ENCODE data around the gene PGM2L1. TPM values are rescaled to one million over a fixed set of nuclear protein-coding genes. Genes with fewer than 3 reads are reported as not detected.

The PGM2L1 gene
- total RNA-seq, 1 experiment from 2014 or later: 33.1 TPM

GRCh38 chr11:74412321-74412720 lies 14.1 kb upstream of the PGM2L1 start:
- no TSS peak for BruUV-seq (replicated peaks)
- Histone ChIP-seq H3K27ac (ENCODE audit: low read length) (no peak overlapping the region), H3K4me3 (ENCODE audit: low read depth in 2 of 2, low read length in 2 of 2) (no peak overlapping the region), H3K9me3 (ENCODE audit: control insufficient read depth, insufficient read depth, low read depth, low read length) (no peaks in the 10 kb centered on the region), H3K27me3 (ENCODE audit: control insufficient read depth, insufficient read depth, low read length) (no peaks in the 10 kb centered on the region), H3K36me3 (ENCODE audit: control insufficient read depth, insufficient read depth, low read length) (no peaks in the 10 kb centered on the region), H3K4me1 (ENCODE audit: control insufficient read depth, insufficient read depth, low read length) (no peaks in the 10 kb centered on the region)
- DNase-seq (ENCODE audit: low read depth, low spot score) (no peak), ATAC-seq (no peak)
- TF ChIP-seq SIN3A (IDR thresholded peaks at IDR 0.05; ENCODE audit: borderline replicate concordance, insufficient read depth, low read depth, low read length): no peak
- no peak for TF ChIP-seq TCF7L2 (IDR thresholded peaks at IDR 0.05; ENCODE audit: low read depth, low read length)
- TF ChIP-seq POLR2AphosphoS5 (IDR thresholded peaks at IDR 0.05; ENCODE audit: low read depth, low read length): no peak
- TF ChIP-seq REST (IDR thresholded peaks at IDR 0.05; ENCODE audit: insufficient read depth in 1 of 2, low read depth in 2 of 2, low read length in 1 of 2): no peak
- no peak for TF ChIP-seq CTCF (IDR thresholded peaks at IDR 0.05)
- in situ Hi-C loops (cut with HindIII; ENCODE audit: low pct_unique_long_range_greater_than_20kb, low sequenced_read_pairs): no loop called here
- ChIA-PET CTCF (no interaction called here), POLR2A (no interaction called here)
- intact Hi-C loops (cut with micrococcal nuclease; ENCODE audit: unreplicated experiment): no loop called here

- no TSS peak for BruUV-seq (replicated peaks)
- no peak for TF ChIP-seq POLR2AphosphoS5 (IDR thresholded peaks at IDR 0.05; ENCODE audit: low read depth, low read length)
- TF ChIP-seq TCF7L2 (IDR thresholded peaks at IDR 0.05; ENCODE audit: low read depth, low read length): no peak
- TF ChIP-seq CTCF (IDR thresholded peaks at IDR 0.05): no peak
- no peak for TF ChIP-seq SIN3A (IDR thresholded peaks at IDR 0.05; ENCODE audit: borderline replicate concordance, insufficient read depth, low read depth, low read length)
- no peak for TF ChIP-seq REST (IDR thresholded peaks at IDR 0.05; ENCODE audit: insufficient read depth in 1 of 2, low read depth in 2 of 2, low read length in 1 of 2)
- intact Hi-C loops (cut with micrococcal nuclease; ENCODE audit: unreplicated experiment): no loop called here
- no peaks in the 10 kb centered on the region for H3K27me3 ChIP-seq (ENCODE audit: control insufficient read depth, insufficient read depth, low read length)
- no peaks in the 10 kb centered on the region for H3K9me3 ChIP-seq (ENCODE audit: control insufficient read depth, insufficient read depth, low read depth, low read length)
- no peaks in the 10 kb centered on the region for H3K4me1 ChIP-seq (ENCODE audit: control insufficient read depth, insufficient read depth, low read length)
- ChIA-PET CTCF (no interaction called here), POLR2A (no interaction called here)
- H3K36me3 ChIP-seq (ENCODE audit: control insufficient read depth, insufficient read depth, low read length): no peaks in the 10 kb centered on the region
- no peak overlapping the region for H3K4me3 ChIP-seq (ENCODE audit: low read depth in 2 of 2, low read length in 2 of 2)
- H3K27ac ChIP-seq (ENCODE audit: low read length): no peak overlapping the region
- in situ Hi-C loops (cut with HindIII; ENCODE audit: low pct_unique_long_range_greater_than_20kb, low sequenced_read_pairs): no loop called here
- DNase-seq (ENCODE audit: low read depth, low spot score): no peak
- ATAC-seq: no peak
Observed at GRCh38 chr11:74409633-74410032, 11.4 kb upstream of the PGM2L1 start.
